ENCODE results near the gene BCR. TPM values are rescaled to one million over a fixed set of nuclear protein-coding genes. Genes with fewer than 3 reads are reported as not detected.

BCR gene
- total and polyA plus RNA-seq, 2 of the 4 experiments (the other 2 are of a cell fraction): 28.9 to 44.6 TPM

GRCh38 chr22:23237201-23237798, 57.0 kb downstream of the BCR start:
- intact Hi-C loops (cut with micrococcal nuclease): no loop called here
- H3K9me1 ChIP-seq (ENCODE audit: insufficient read depth, low read length): peaks cover 27% of the 10 kb centered on the region
- H3K4ac ChIP-seq (ENCODE audit: low read depth, low read length): no peak overlapping the region
- H3K23ac ChIP-seq (ENCODE audit: low read depth, low read length): no peak overlapping the region
- POLR2A ChIA-PET (ENCODE audit: unreplicated experiment): no interaction called here
- H3K27me3 ChIP-seq (ENCODE audit: control insufficient read depth, insufficient read depth, low read length): no peaks in the 10 kb centered on the region
- H3K56ac ChIP-seq (ENCODE audit: extremely low read depth, insufficient read depth, low read length): no peak overlapping the region
- in situ Hi-C loops (cut with MboI; ENCODE audit: low sequenced_read_pairs): no loop called here
- no peak overlapping the region for H2AFZ ChIP-seq (replicated peaks; ENCODE audit: low read length, poor library complexity)
- H2BK120ac ChIP-seq (ENCODE audit: low read depth, low read length): no peak overlapping the region
- H4K20me1 ChIP-seq (ENCODE audit: insufficient read depth, low read length): peaks cover 76% of the 10 kb centered on the region
- H3K9ac ChIP-seq (ENCODE audit: low read depth, low read length): no peak overlapping the region
- H3K18ac ChIP-seq (ENCODE audit: low read depth, low read length): no peak overlapping the region
- no TSS peak for BruUV-seq (replicated peaks)
- no peak overlapping the region for H2AK5ac ChIP-seq (ENCODE audit: low read depth, low read length)
- H3K27ac ChIP-seq (ENCODE audit: insufficient read depth, low read length): no peak overlapping the region
- H2BK20ac ChIP-seq (ENCODE audit: low read depth, low read length): no peak overlapping the region
- H3K36me3 ChIP-seq (ENCODE audit: control insufficient read depth, insufficient read depth, low read length): no peaks in the 10 kb centered on the region
- 80% methylated on average over 2 of the region's 16 CpGs; no CpG with 5 or more reads in 1 of the 2 experiments for WGBS, 2 experiments (ENCODE audit: extremely low coverage in 2 of 2, insufficient read length in 1 of 2)
- ATAC-seq (ENCODE audit: low read depth) (peak; percentile 22; the same call in 1 of the 2 replicates), DNase-seq (peak; percentile 66)
- no peaks in the 10 kb centered on the region for H3K9me3 ChIP-seq (ENCODE audit: control insufficient read depth, insufficient read depth, low read length)
- H2AK9ac ChIP-seq (replicated peaks; ENCODE audit: low read depth, low read length, poor library complexity): no peak overlapping the region
- peaks cover 42 to 85% of the 10 kb centered on the region in 2 experiments for H3K79me1 ChIP-seq (ENCODE audit: low read depth in 1 of 2, low read length in 2 of 2)
- TF ChIP-seq RFX5 (IDR thresholded peaks at IDR 0.05; ENCODE audit: low read depth, low read length) (no peak), CTCF (conservative IDR thresholded peaks at IDR 0.05; ENCODE audit: low read depth, low read length) (no peak), RAD21 (IDR thresholded peaks at IDR 0.05; ENCODE audit: low read length) (no peak), MXI1 (IDR thresholded peaks at IDR 0.05; ENCODE audit: borderline replicate concordance, low read depth, low read length) (no peak), MAZ (IDR thresholded peaks at IDR 0.05; ENCODE audit: borderline replicate concordance, low read depth, low read length) (no peak), RCOR1 (IDR thresholded peaks at IDR 0.05; ENCODE audit: insufficient replicate concordance, low read length) (no peak), POLR2A (IDR thresholded peaks at IDR 0.05; ENCODE audit: low read depth, low read length) (no peak)
- H3K14ac ChIP-seq (replicated peaks; ENCODE audit: low read depth, low read length): no peak overlapping the region
- no peak overlapping the region for H2BK5ac ChIP-seq (ENCODE audit: low read depth, low read length, poor library complexity, severe bottlenecking)
- peaks cover 16% of the 10 kb centered on the region for H3K4me1 ChIP-seq (ENCODE audit: control insufficient read depth, insufficient read depth, low read length)
- H2BK15ac ChIP-seq (ENCODE audit: low read depth, low read length): no peak overlapping the region
- CTCF ChIA-PET: no interaction called here
- H4K91ac ChIP-seq (ENCODE audit: insufficient read depth, low read depth, low read length): no peak overlapping the region
- H3K4me3 ChIP-seq (ENCODE audit: insufficient read depth, low read depth, low read length): no peak overlapping the region
- H4K8ac ChIP-seq (ENCODE audit: low read depth in 2 of 2, low read length in 2 of 2): no peak overlapping the region
- no peak overlapping the region for H3K4me2 ChIP-seq (ENCODE audit: low read depth, low read length)
- dilution Hi-C loops (cut with HindIII; ENCODE audit: low sequenced_read_pairs, unreplicated experiment): no loop called here
- no peak overlapping the region for H4K5ac ChIP-seq (ENCODE audit: low read depth, low read length)

Data from IMR-90 (cell line).